HL-60/S4 treated with retinoic acid at 250 ng/mL for 4 days and 3 days (cell line): ENCODE measurements around the gene DPM3.

Source experiments
- in situ Hi-C: fragments of 300-500 bp; cut with MboI; formaldehyde crosslinking; loops from 2 replicates; pipeline ENCODE4 v1.7.0; 2022; ENCODE audit warnings: low sequenced_read_pairs

DPM3 gene

GRCh38 chr1:155139895-155140629 lies at the start of gene DPM3:
TSS of gene DPM3 (minus strand) at chr1:155140531. CDS start at chr1:155140240, 291 bp downstream.
- in situ Hi-C loops = no loop called here

- in situ Hi-C loops = loop anchor here (25.0 kb wide), 1 partner anchor 397 kb away; no protein-coding TSS in a partner anchor
These were observed 49.6 kb upstream of the DPM3 start for GRCh38 chr1:155189926-155190325.

- in situ Hi-C loops = loop anchor here (25.0 kb wide), 1 partner anchor 399 kb away; no protein-coding TSS in a partner anchor
These were observed 47.9 kb upstream of the DPM3 start for GRCh38 chr1:155188268-155188667.

GRCh38 chr1:155187456-155187891 lies 47.1 kb upstream of the DPM3 start:
- in situ Hi-C loops = loop anchor here (25.0 kb wide), 1 partner anchor 400 kb away; no protein-coding TSS in a partner anchor

GRCh38 chr1:155186794-155187455 lies 46.6 kb upstream of the DPM3 start:
- in situ Hi-C loops = loop anchor here (25.0 kb wide), 1 partner anchor 400 kb away; no protein-coding TSS in a partner anchor

GRCh38 chr1:155186067-155186793 lies 45.9 kb upstream of the DPM3 start:
- in situ Hi-C loops = loop anchor here (25.0 kb wide), 1 partner anchor 401 kb away; no protein-coding TSS in a partner anchor

- in situ Hi-C loops = loop anchor here (25.0 kb wide), 1 partner anchor 402 kb away; no protein-coding TSS in a partner anchor
These were observed 45.4 kb upstream of the DPM3 start for GRCh38 chr1:155185783-155186066.

- in situ Hi-C loops = loop anchor here (25.0 kb wide), 1 partner anchor 402 kb away; no protein-coding TSS in a partner anchor
These were observed 44.8 kb upstream of the DPM3 start for GRCh38 chr1:155184835-155185782.

GRCh38 chr1:155184351-155184811 lies 44.0 kb upstream of the DPM3 start:
- in situ Hi-C loops = loop anchor here (25.0 kb wide), 1 partner anchor 403 kb away; no protein-coding TSS in a partner anchor

- in situ Hi-C loops = loop anchor here (25.0 kb wide), 1 partner anchor 404 kb away; no protein-coding TSS in a partner anchor
These were observed 43.5 kb upstream of the DPM3 start for GRCh38 chr1:155183775-155184221.

GRCh38 chr1:155182052-155182550 lies 41.8 kb upstream of the DPM3 start:
- in situ Hi-C loops = loop anchor here (25.0 kb wide), 1 partner anchor 405 kb away; no protein-coding TSS in a partner anchor

- in situ Hi-C loops = loop anchor here (25.0 kb wide), 1 partner anchor 406 kb away; no protein-coding TSS in a partner anchor
These were observed 41.2 kb upstream of the DPM3 start for GRCh38 chr1:155181371-155182051.

- in situ Hi-C loops = loop anchor here (25.0 kb wide), 1 partner anchor 408 kb away; no protein-coding TSS in a partner anchor
These were observed 39.0 kb upstream of the DPM3 start for GRCh38 chr1:155179112-155180031.

- in situ Hi-C loops = loop anchor here (25.0 kb wide), 1 partner anchor 409 kb away; no protein-coding TSS in a partner anchor
These were observed 38.2 kb upstream of the DPM3 start for GRCh38 chr1:155178441-155179111.

GRCh38 chr1:155177918-155178281 lies 37.6 kb upstream of the DPM3 start:
- in situ Hi-C loops = loop anchor here (25.0 kb wide), 1 partner anchor 409 kb away; no protein-coding TSS in a partner anchor

GRCh38 chr1:155177192-155177917 lies 37.0 kb upstream of the DPM3 start:
- in situ Hi-C loops = loop anchor here (25.0 kb wide), 1 partner anchor 410 kb away; no protein-coding TSS in a partner anchor
